GM21423 (cell line): ENCODE measurements around the gene CAT.

Experiments
- ATAC-seq: cut with Tn5 transposase; IDR thresholded peaks from one replicate; pipeline ENCODE4 v1.9.1; 2021; ENCODE audit warnings: mild to moderate bottlenecking, moderate library complexity; ENCODE audit not compliant: unreplicated experiment

Gene CAT

GRCh38 chr11:34493926-34494595 lies 55.3 kb downstream of the CAT start:
- ATAC-seq = no peak

GRCh38 chr11:34495239-34495723 lies 56.5 kb downstream of the CAT start:
- no peak for ATAC-seq

GRCh38 chr11:34495724-34496377 lies 57.1 kb downstream of the CAT start:
- no peak for ATAC-seq

GRCh38 chr11:34499719-34500500 lies 61.2 kb downstream of the CAT start:
- no peak for ATAC-seq

- no peak for ATAC-seq
Measured at GRCh38 chr11:34501500-34501899, 62.8 kb downstream of the CAT start.

GRCh38 chr11:34501949-34502348 lies 63.2 kb downstream of the CAT start:
- ATAC-seq = no peak

GRCh38 chr11:34502949-34503348 lies 64.2 kb downstream of the CAT start:
- ATAC-seq = no peak

GRCh38 chr11:34505874-34506273 lies 67.1 kb downstream of the CAT start:
- ATAC-seq = no peak

- ATAC-seq = no peak
Measured at GRCh38 chr11:34507156-34507555, 68.4 kb downstream of the CAT start.

GRCh38 chr11:34507610-34508009 lies 68.9 kb downstream of the CAT start:
- ATAC-seq = no peak

GRCh38 chr11:34508524-34508923 lies 69.8 kb downstream of the CAT start:
- no peak for ATAC-seq

- no peak for ATAC-seq
Measured at GRCh38 chr11:34509336-34509876, 70.7 kb downstream of the CAT start.

- ATAC-seq = no peak
Measured at GRCh38 chr11:34510218-34510617, 71.5 kb downstream of the CAT start.

GRCh38 chr11:34510673-34511072 lies 71.9 kb downstream of the CAT start:
- no peak for ATAC-seq

GRCh38 chr11:34512840-34513681 lies 74.3 kb downstream of the CAT start:
- ATAC-seq = no peak

- ATAC-seq = no peak
Measured at GRCh38 chr11:34513682-34514449, 75.1 kb downstream of the CAT start, which contains the start of gene ELF5. Gene ELF5, minus strand, starts transcription at chr11:34513794. Its CDS starts 8,045 bp downstream, at chr11:34505749.

GRCh38 chr11:34514597-34514996 lies 75.9 kb downstream of the CAT start:
- ATAC-seq = no peak

GRCh38 chr11:34516247-34517040 lies 77.7 kb downstream of the CAT start:
- ATAC-seq = no peak
